GM19240 (cell line): ENCODE data around the gene MCTS1.
"Not testable (repeated sequence)": the region's sequence is repeated elsewhere in the genome, so short reads cannot be mapped to it uniquely, and the experiment has no call there.

Source experiments
- DNase-seq: peaks from one replicate; pipeline ENCODE4 v3.0.0; 2011; ENCODE audit warnings: low spot score; ENCODE audit not compliant: insufficient read length

The MCTS1 gene

GRCh38 chrX:120603707-120604360 is at the start of gene MCTS1:
Gene MCTS1 (plus strand): TSS chrX:120604101. CDS start chrX:120604237, 136 bp downstream.
- peak; percentile 53 for DNase-seq

DNA sequence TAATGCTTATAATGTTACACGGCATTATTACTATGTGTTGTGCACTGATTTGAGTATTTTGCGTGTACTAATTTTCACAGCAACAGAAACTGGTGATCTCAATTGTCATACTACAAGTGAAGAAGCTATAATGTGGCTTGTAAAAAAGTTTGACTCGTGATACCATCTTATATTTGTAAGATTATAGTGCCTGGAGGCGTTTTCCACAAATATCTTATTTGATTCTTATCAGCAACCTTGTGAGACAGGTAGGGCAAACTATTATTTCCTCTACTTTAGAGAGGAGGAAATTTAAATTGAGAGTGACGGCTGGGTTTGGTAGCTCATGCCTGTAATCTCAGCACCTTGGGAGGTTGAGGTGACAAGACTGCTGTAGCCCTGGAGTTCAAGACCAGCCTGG is 47.6 kb upstream of the MCTS1 start:
- DNase-seq = no peak

DNA sequence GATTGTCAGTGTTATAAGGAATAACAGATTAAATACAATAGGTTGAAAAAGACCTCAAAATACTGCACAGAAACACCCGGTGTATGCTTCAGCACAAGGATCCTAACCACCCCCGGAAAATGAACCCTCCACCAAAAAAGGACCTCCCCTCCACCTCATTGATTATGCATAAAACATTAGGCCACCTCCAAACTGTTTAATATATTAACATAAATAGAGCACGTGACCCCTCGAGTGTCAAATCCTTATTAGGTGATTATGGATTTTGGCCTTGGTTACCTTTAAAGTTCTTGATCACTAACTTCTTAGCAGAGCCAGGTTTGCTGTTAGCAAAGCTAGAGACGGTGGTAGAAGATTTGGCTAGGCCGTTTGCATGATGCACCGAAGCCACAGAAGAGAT is 44.1 kb upstream of the MCTS1 start:
- DNase-seq = no peak

DNA sequence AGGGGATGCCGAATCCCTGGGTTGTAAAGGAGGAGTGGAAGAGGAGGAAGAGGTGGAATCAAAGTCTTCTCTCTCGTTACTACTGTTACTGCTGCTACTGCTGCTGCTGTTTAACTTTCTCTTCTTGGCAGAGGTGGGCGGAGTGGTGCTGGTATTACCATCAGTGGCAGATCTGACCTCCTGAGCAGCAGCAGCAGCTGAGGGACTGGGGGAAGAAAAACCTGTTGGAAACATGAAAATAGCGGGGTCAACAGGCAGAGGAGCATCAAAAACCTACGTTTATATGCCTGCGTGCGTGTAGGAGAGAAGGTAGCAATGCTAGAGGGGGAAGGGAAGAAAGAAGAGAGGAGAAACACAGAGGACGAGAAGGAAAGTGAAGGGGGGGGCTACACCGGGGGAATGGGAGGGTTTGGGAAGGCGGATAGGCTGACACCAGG is 43.5 kb upstream of the MCTS1 start:
- DNase-seq = no peak

DNA sequence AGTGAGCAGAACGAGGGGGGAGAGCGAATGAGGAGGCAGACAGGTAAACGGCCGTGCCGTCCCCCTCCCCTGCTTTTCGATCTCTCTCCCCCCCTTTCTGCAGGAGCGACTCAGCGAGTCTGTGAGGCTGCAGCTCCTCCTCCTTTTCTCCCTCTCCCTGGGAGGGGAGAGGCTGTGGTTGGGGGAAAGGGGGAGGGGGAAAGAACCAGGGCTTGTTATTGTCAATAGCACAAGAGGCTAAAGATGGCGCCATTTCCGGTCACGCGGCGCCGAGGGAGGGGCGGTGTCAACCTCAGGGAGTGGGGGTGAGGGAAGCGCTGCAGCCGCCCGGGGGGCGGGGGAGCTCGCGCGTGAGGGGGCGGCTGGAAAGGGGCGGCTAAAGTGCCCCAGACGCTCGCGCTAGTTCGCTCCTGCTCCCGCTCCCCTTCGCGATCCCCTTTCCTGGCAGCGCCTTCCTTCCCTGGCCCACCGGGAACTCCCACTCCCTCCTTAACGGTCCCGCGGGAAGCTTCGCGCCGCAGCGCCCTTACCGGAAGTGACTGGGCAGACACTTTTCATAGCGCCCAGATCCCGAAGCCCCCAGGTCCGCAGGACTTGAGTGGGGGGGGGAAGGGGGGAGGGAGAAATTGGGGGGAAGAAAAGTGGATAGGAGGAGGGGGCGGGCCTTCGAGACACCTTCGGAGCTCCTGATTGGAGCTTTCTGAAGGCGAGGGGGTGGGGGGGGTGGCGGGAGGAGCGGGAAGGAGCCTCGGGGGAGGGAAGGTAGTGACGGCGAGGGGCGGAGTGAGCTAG is 42.9 kb upstream of the MCTS1 start, which contains the start of gene CUL4B:
TSS of gene CUL4B (minus strand) at position 121 of the 792 bp plus-strand sequence. CDS start 324 bp downstream, outside the sequence.
- peak; percentile 38 for DNase-seq

GRCh38 chrX:120561634-120562568 is 42.0 kb upstream of the MCTS1 start:
- DNase-seq = no peak

GRCh38 chrX:120562569-120562926 is 41.4 kb upstream of the MCTS1 start:
- no peak for DNase-seq

DNA sequence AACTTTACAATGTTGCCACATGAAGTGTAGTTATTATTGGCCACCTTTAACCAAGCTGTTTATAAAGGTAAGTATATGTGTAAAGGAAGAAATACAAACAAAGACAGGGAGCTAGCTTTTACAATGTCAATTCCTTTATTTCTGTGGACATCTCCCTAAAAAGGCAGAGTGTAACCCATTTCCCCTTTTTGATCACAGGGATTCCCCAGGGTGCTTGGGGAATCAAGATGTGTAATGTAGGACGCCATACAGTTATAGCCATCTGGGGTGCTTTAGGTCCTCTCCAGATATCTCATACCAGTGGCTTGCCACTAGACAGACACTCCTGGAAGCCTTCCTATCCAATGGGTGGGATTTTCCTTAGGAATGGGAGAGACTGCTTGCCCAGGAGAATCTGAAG is 39.0 kb upstream of the MCTS1 start:
- no peak for DNase-seq

DNA sequence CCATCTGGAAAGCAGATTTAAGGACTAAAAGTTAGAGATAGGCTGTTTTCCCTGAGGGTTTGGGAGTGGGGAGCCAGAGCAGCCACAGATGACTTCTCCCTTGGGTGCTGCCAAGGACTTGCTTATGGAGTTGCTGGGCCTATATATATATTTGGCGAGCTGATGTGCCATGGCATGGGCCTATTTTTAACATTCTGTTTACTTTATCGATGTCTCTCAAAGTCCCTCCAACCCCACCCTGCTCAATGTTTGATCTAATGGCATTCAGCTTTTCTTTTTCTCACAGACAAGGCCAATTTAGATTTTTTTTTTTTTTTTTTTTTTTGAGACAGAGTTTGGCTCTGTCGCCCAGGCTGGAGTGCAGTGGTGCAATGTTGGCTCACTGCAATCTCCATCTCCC is 37.1 kb upstream of the MCTS1 start:
- DNase-seq = no peak

DNA sequence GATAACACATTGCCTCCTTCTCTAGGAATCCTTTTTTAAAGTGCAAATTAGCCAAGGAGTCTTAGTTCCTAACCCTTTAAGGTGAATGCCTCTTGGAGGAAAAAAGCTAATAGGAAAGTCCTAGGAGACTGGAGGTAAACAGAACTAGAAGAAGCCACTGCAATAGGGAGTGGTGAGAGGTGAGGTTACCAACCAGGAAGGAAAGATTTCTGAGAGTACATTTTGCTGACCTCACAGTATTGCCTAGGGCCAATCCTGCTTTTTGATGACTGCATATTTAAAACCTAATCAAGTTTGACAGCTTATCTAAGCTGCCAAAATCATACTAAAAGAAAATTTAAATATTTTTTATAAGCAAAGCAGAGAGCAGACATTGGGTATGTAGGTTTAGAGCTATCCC is 35.9 kb upstream of the MCTS1 start:
- no peak for DNase-seq

DNA sequence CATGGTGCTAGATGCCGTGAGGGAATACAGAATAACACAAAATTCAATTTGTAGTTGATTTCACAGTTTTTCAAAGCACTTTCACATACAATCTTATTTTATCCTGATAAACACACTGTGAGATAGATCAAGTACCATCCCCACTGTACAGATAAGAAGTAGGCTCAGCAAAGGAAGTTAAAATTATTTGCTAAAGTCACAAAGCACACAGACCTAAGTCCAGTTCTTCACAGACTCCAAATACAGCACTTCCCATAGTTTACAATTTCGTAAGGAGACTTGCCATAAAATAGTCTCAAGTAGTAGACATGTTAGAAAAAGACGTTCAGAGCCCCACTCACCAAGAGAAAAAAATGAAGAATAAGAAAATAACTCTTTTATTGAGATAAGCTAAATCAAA is 35.3 kb upstream of the MCTS1 start:
- no peak for DNase-seq

- no peak for DNase-seq
Observed at GRCh38 chrX:120570011-120570600, 33.8 kb upstream of the MCTS1 start.

DNA sequence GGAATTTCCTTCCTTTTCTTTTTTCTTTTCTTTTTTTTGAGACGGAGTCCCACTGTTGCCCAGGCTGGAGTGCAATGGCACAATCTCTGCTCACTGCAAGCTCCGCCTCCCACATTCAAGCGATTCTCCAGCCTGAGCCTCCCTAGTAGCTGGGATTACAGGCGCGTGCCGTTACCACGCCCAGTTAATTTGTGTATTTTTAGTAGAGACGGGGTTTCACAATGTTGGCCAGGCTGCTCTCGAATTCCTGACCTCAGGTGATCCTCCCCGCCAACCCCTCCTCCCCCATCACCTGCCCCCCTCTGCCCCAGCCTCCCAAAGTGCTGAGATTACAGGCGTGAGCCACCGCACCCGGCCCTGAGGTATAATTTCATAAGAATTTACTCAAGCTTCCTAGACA is 30.1 kb upstream of the MCTS1 start:
- not testable (repeated sequence) for DNase-seq

DNA sequence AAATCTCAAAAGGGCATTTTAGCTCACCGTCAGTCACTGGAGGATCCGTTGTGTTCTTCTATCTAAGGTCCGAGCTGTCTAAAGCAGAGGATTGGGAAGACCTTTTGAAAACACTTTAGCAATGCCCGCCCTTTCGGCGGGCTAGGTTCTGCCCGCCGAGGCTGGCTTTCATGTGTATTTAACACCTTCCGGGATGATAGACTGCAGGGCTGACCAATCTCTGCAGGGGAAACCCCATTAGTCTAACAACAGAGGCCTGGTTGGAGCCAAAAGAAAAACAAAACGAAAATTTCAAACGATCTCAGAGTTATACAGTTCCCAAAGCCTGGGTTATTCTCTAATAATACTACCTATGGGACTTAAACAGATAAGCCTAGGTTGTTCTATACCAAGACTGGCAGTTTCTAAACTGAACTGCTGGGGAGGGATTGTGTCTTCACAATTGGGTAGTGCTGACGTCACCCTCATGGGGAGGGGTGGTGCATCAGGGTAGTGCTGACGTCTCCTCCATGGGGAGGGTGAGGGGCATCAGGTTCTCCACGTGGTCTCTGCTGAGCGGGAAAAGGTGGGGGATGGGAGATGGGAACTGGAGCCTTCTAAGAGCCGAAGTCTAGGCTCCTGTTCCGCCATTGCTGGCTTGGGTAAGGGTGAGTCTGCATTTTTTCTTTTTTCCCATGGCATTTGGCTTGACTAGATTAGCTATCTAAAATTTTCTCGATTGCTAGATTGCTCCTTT is 28.4 kb upstream of the MCTS1 start:
- DNase-seq = no peak

DNA sequence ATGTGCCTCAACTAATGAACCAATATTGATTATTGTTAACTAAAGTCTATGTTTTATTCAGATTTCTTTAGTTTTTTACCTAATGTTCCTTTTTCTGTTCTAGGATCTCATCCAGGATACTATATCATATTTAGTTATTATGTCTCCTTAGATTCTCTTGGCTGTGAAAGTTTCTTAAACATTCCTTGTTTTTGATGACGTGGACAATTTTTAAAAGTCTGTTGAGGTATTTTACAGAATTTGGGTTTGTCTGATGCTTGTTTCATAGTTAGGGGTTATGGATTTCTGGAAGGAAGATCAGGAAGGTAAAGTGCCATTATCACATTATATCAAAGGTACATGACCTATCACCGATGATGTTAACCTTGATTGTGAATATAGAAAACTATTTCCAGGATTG is 18.2 kb upstream of the MCTS1 start:
- no peak for DNase-seq

DNA sequence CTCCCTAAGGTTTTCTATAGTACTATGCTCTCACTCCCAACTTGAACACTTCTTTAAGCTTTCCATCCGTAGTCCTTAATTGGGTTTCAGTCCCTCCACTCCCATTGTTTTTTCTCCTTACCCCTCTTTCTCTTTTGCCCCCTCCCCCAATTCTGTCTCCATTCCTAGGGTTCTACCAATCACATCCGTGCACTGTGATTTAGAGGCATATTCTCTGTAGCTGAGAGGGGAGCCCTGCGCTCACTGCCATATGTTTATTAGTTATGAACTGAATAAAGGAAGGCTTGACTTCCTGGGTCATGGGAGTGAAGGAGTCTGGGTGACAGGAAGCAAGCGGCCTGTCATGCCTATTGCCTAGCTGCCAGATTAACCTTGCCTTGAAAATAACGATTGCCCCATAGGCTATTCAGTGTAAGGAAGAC is 471 bp downstream of the MCTS1 start:
- DNase-seq = peak; percentile 18

DNA sequence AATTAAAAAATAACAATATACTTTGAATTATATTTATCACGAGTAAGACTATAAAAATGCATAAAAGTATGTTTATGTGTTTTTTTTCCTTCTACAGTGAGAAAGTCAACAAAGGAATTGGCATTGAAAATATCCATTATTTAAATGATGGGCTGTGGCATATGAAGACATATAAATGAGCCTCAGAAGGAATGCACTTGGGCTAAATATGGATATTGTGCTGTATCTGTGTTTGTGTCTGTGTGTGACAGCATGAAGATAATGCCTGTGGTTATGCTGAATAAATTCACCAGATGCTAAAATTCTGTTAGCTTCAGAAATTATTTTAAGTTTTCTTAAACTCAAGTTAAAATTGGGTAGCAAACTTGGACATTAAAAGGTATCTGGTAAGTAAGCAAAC is 8.2 kb downstream of the MCTS1 start:
- no peak for DNase-seq

GRCh38 chrX:120614816-120615215 is 10.9 kb downstream of the MCTS1 start:
- DNase-seq = no peak

DNA sequence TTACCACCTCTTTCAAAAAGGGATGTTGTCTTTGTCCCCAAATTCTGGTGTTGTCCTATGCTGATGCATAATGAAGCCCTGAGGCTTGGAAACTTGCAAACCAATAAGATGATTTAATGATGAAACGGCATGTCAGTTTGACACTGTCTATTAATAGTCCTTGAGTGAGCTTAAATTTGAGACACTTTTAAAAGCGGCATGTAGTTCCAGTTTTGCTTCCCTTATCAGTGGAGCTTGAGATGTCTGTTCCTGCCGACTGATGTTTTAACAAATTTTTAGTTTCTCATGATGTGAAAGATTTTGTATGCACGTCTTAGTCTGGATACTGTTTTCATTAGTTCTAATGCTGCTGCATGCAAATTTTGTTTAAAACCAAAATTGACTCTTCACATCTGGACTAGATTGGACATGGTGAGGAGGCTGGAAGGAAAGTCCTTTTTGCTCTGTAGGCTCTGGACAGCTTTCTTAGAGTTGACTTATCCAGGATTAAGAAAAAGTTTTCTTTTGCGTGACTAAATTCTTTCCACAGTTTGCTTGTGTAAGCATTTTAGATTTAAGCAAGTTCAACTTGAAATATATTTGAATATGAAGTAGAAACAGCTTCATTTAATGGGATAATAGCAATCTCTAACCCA is 14.2 kb downstream of the MCTS1 start:
- DNase-seq = no peak

- no peak for DNase-seq
Observed at GRCh38 chrX:120625371-120625770, 21.5 kb downstream of the MCTS1 start.
